ENCODE measurements around the gene CALN1. TPM values are rescaled to one million over a fixed set of nuclear protein-coding genes. Genes with fewer than 3 reads are reported as not detected.

Gene CALN1
- total and polyA plus RNA-seq, 9 donors = under 0.01 to 0.18 (median 0.13) TPM; not detected in 2

- no peak for TF ChIP-seq CTCF (IDR thresholded peaks at IDR 0.05)
- H3K4me1 ChIP-seq (ENCODE audit: insufficient read depth) = no peaks in the 10 kb centered on the region
- H3K9me3 ChIP-seq = no peaks in the 10 kb centered on the region
- no peaks in the 10 kb centered on the region for H3K27me3 ChIP-seq
- no peak for DNase-seq
- intact Hi-C loops (cut with DNase I) = loop anchor here in 1 of 4 donors (10.0 kb wide), 1 partner anchor 773 kb away; no protein-coding TSS in a partner anchor
- no peak overlapping the region for H3K4me3 ChIP-seq
- WGBS, 3 donors = 52 to 67% (median 67%) methylated on average over 6 of the region's 6 CpGs
- no peak overlapping the region for H3K27ac ChIP-seq
- no peaks in the 10 kb centered on the region for H3K36me3 ChIP-seq
Measured at GRCh38 chr7:71857338-71857737, 554.8 kb downstream of the CALN1 start.

- no peak for TF ChIP-seq POLR2A (IDR thresholded peaks at IDR 0.05)
- TF ChIP-seq CTCF (IDR thresholded peaks at IDR 0.05) = no peak
- TF ChIP-seq EP300 (IDR thresholded peaks at IDR 0.05) = no peak
- WGBS, 3 donors = 50 to 61% (median 51%) methylated on average over 12 of the region's 12 CpGs
- no peaks in the 10 kb centered on the region for H3K9me3 ChIP-seq
- H3K4me1 ChIP-seq (ENCODE audit: insufficient read depth) = no peaks in the 10 kb centered on the region
- no peaks in the 10 kb centered on the region for H3K27me3 ChIP-seq
- DNase-seq = no peak
- H3K27ac ChIP-seq = no peak overlapping the region
- no peak overlapping the region for H3K4me3 ChIP-seq
- H3K36me3 ChIP-seq = no peaks in the 10 kb centered on the region
- intact Hi-C loops (cut with DNase I) = loop anchor here in 1 of 4 donors (10.0 kb wide), 1 partner anchor 770 kb away; no protein-coding TSS in a partner anchor
Measured at GRCh38 chr7:71854546-71855397, 557.4 kb downstream of the CALN1 start.

GRCh38 chr7:71851776-71852498 is 560.2 kb downstream of the CALN1 start:
- TF ChIP-seq CTCF (IDR thresholded peaks at IDR 0.05) (no peak), POLR2A (IDR thresholded peaks at IDR 0.05) (no peak), EP300 (IDR thresholded peaks at IDR 0.05) (no peak)
- 69 to 77% (median 70%) methylated on average over 9 of the region's 9 CpGs for WGBS, 3 donors
- no peak for DNase-seq

GRCh38 chr7:71846160-71846559 is 566.0 kb downstream of the CALN1 start:
- no peak for TF ChIP-seq POLR2A (IDR thresholded peaks at IDR 0.05)
- no peak for TF ChIP-seq CTCF (IDR thresholded peaks at IDR 0.05)
- no peak for TF ChIP-seq EP300 (IDR thresholded peaks at IDR 0.05)
- 61 to 66% (median 65%) methylated on average over 9 of the region's 9 CpGs for WGBS, 3 donors

More at GRCh38 chr7:71851776-71852498, 560.2 kb downstream of the CALN1 start:
- Histone ChIP-seq H3K4me3 (no peak overlapping the region), H3K27ac (no peak overlapping the region), H3K27me3 (no peaks in the 10 kb centered on the region), H3K9me3 (no peaks in the 10 kb centered on the region), H3K4me1 (ENCODE audit: insufficient read depth) (no peaks in the 10 kb centered on the region), H3K36me3 (no peaks in the 10 kb centered on the region)
- intact Hi-C loops (cut with DNase I) = loop anchor here in 1 of 4 donors (10.0 kb wide), 1 partner anchor 767 kb away; no protein-coding TSS in a partner anchor

More at GRCh38 chr7:71846160-71846559, 566.0 kb downstream of the CALN1 start:
- DNase-seq = no peak
- no peaks in the 10 kb centered on the region for H3K36me3 ChIP-seq
- intact Hi-C loops (cut with DNase I) = no loop called here
- no peaks in the 10 kb centered on the region for H3K9me3 ChIP-seq
- no peak overlapping the region for H3K27ac ChIP-seq
- no peaks in the 10 kb centered on the region for H3K27me3 ChIP-seq
- H3K4me3 ChIP-seq = no peak overlapping the region
- H3K4me1 ChIP-seq (ENCODE audit: insufficient read depth) = no peaks in the 10 kb centered on the region

Measured in ovary (tissue), 9 donors.